GM19397 (cell line): ENCODE data around the gene HACD2.

Source experiments
- ATAC-seq: cut with Tn5 transposase; IDR thresholded peaks from one replicate; pipeline ENCODE4 v1.9.1; 2021; ENCODE audit warnings: mild to moderate bottlenecking, moderate library complexity; ENCODE audit not compliant: unreplicated experiment

The HACD2 gene

GRCh38 chr3:123584988-123585937, at the start of gene HACD2:
Gene HACD2, minus strand, starts transcription at chr3:123585053. Its CDS starts 26 bp downstream, at chr3:123585027.
- ATAC-seq = peak; percentile 87

- ATAC-seq = no peak
Observed at GRCh38 chr3:123634149-123635051, 49.5 kb upstream of the HACD2 start.

- no peak for ATAC-seq
Observed at GRCh38 chr3:123633530-123633929, 48.7 kb upstream of the HACD2 start.

- no peak for ATAC-seq
Observed at GRCh38 chr3:123632161-123632655, 47.4 kb upstream of the HACD2 start.

- ATAC-seq = no peak
Observed at GRCh38 chr3:123629747-123630047, 44.8 kb upstream of the HACD2 start.

GRCh38 chr3:123628996-123629746, 44.3 kb upstream of the HACD2 start:
- no peak for ATAC-seq

GRCh38 chr3:123627673-123628670, 43.1 kb upstream of the HACD2 start:
- no peak for ATAC-seq

- no peak for ATAC-seq
Observed at GRCh38 chr3:123626881-123627280, 42.0 kb upstream of the HACD2 start.

- ATAC-seq = no peak
Observed at GRCh38 chr3:123624302-123624701, 39.4 kb upstream of the HACD2 start.

- no peak for ATAC-seq
Observed at GRCh38 chr3:123623346-123623880, 38.6 kb upstream of the HACD2 start.

GRCh38 chr3:123622766-123623165, 37.9 kb upstream of the HACD2 start:
- no peak for ATAC-seq

GRCh38 chr3:123621850-123622189, 37.0 kb upstream of the HACD2 start:
- ATAC-seq = no peak

- ATAC-seq = no peak
Observed at GRCh38 chr3:123621186-123621849, 36.5 kb upstream of the HACD2 start.

- ATAC-seq = no peak
Observed at GRCh38 chr3:123620343-123620742, 35.5 kb upstream of the HACD2 start.

GRCh38 chr3:123618768-123619484, 34.1 kb upstream of the HACD2 start:
- ATAC-seq = no peak

GRCh38 chr3:123618076-123618708, 33.3 kb upstream of the HACD2 start:
- no peak for ATAC-seq

- ATAC-seq = no peak
Observed at GRCh38 chr3:123616593-123616992, 31.7 kb upstream of the HACD2 start.

GRCh38 chr3:123613543-123613942, 28.7 kb upstream of the HACD2 start:
- ATAC-seq = no peak
